Ascending aorta (tissue), 2 donors: ENCODE results near the gene ZNF223. TPM values are rescaled to one million over a fixed set of nuclear protein-coding genes. Genes with fewer than 3 reads are reported as not detected.

Experiments used
- DNase-seq, 2 donors: peaks; one replicate each; pipeline ENCODE4 v3.0.0-alpha.2; 2019; ENCODE audit warnings: low spot score in 2 of 2
- H3K27ac ChIP-seq, 2 donors: fragments of 200-600 bp; sonication (generic); one replicate each; pipeline ENCODE4 v1.5.1; 2016 to 2017; ENCODE audit warnings: mild to moderate bottlenecking in 1 of 2
- H3K27me3 ChIP-seq: fragments of 200-600 bp; sonication (generic); one replicate; pipeline ENCODE4 v1.5.1; 2017
- H3K36me3 ChIP-seq, 2 donors: fragments of 200-600 bp; sonication (generic); one replicate each; pipeline ENCODE4 v1.5.1; 2016
- H3K4me1 ChIP-seq, 2 donors: fragments of 200-600 bp; sonication (generic); one replicate each; pipeline ENCODE4 v1.5.1; 2016 to 2017; ENCODE audit warnings: mild to moderate bottlenecking in 1 of 2
- H3K4me3 ChIP-seq, 2 donors: fragments of 200-600 bp; sonication (generic); one replicate each; pipeline ENCODE4 v1.5.1; 2016 to 2017; ENCODE audit warnings: mild to moderate bottlenecking in 1 of 2
- H3K9me3 ChIP-seq, 2 donors: fragments of 200-600 bp; sonication (generic); one replicate each; pipeline ENCODE4 v1.5.1; 2016
- intact Hi-C: fragments of 100-400 bp; cut with DNase I; formaldehyde crosslinking; loops from one replicate; pipeline ENCODE4 v1.15.1; 2023
- total RNA-seq: library from RNA; depleted of rRNA; stranded (reverse); fragments of >200 nt; gene quantifications from one replicate; pipeline ENCODE4 v1.1.0, GENCODE V29; 2016
- TF ChIP-seq, protein P1 (sequence below), 3 experiments: fragments of 200-600 bp in 2 of 3; fragments of 450-650 bp in 1 of 3; sonication (generic) in 2 of 3; IDR thresholded peaks; one replicate each; pipeline ENCODE4 v1.5.1; 2016 to 2019; ENCODE audit warnings: antibody characterized with exemption in 3 of 3, mild to moderate bottlenecking in 1 of 3, moderate library complexity in 1 of 3

ZNF223 gene
- total RNA-seq: not detected

GRCh38 chr19:44051650-44052402 lies at the start of gene ZNF223:
Gene ZNF223, plus strand, starts transcription at chr19:44052036. Its CDS starts 3,141 bp downstream, at chr19:44055177.
- H3K27me3 ChIP-seq: no peaks in the 10 kb centered on the region
- H3K4me3 ChIP-seq: peak within 1 kb of the TSS; percentile 84 to 86
- peak; percentile 86 to 97 for DNase-seq
- peaks cover 4 to 7% of the 10 kb centered on the region in 2 donors for H3K4me1 ChIP-seq
- intact Hi-C loops: loop anchor here (1.0 to 2.0 kb wide), 9 partner anchors 20 to 160 kb away; partner anchors contain the start of genes ZNF155, ZNF222, ZNF224 and ZNF225
- H3K36me3 ChIP-seq: peaks cover 6 to 17% of the 10 kb centered on the region in 2 donors
- peak within 1 kb of the TSS; percentile 61 to 71 for H3K27ac ChIP-seq
- TF ChIP-seq, protein P1, sequence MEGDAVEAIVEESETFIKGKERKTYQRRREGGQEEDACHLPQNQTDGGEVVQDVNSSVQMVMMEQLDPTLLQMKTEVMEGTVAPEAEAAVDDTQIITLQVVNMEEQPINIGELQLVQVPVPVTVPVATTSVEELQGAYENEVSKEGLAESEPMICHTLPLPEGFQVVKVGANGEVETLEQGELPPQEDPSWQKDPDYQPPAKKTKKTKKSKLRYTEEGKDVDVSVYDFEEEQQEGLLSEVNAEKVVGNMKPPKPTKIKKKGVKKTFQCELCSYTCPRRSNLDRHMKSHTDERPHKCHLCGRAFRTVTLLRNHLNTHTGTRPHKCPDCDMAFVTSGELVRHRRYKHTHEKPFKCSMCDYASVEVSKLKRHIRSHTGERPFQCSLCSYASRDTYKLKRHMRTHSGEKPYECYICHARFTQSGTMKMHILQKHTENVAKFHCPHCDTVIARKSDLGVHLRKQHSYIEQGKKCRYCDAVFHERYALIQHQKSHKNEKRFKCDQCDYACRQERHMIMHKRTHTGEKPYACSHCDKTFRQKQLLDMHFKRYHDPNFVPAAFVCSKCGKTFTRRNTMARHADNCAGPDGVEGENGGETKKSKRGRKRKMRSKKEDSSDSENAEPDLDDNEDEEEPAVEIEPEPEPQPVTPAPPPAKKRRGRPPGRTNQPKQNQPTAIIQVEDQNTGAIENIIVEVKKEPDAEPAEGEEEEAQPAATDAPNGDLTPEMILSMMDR (IDR thresholded peaks at IDR 0.05): no peak
- peaks cover 0 to 12% of the 10 kb centered on the region in 2 donors for H3K9me3 ChIP-seq

DNA sequence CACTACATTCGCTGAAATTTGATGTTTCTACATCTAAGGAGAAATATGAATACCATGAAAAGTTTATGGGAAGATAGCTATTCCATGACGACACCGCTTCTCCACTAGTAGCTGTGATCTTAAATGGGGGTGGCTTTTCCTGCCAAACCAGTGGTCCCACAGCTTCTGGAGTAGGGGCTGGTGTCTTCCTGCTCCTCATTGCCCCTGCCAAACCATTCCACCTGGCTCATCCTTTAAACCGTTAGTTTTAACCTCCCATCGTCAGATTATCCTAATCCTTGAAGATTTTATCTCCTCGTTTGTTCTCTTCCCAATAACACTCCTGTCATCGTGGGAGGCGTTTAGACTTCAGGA lies 49.6 kb upstream of the ZNF223 start:
- DNase-seq: no peak
- Histone ChIP-seq H3K4me3 (peak overlapping the region; percentile 78 to 80), H3K27ac (peak overlapping the region; percentile 53 to 69), H3K27me3 (no peaks in the 10 kb centered on the region), H3K36me3 (peaks cover 7 to 12% of the 10 kb centered on the region in 2 donors), H3K9me3 (peaks cover 14 to 35% of the 10 kb centered on the region in 2 donors), H3K4me1 (peaks cover 0 to 9% of the 10 kb centered on the region in 2 donors)
- TF ChIP-seq, protein P1 (IDR thresholded peaks at IDR 0.05): no peak
- intact Hi-C loops: loop anchor here (1.0 to 5.0 kb wide), 9 partner anchors 18 to 211 kb away; partner anchors contain the start of genes ZNF155, ZNF221, ZNF222 and ZNF225

- peak within 1 kb of the TSS; percentile 53 to 69 for H3K27ac ChIP-seq
Observed at GRCh38 chr19:44002566-44003460, 49.0 kb upstream of the ZNF223 start, which contains the start of gene ZNF230. Gene ZNF230, plus strand, starts transcription at chr19:44002957. Its CDS starts 4,122 bp downstream, at chr19:44007079.

DNA sequence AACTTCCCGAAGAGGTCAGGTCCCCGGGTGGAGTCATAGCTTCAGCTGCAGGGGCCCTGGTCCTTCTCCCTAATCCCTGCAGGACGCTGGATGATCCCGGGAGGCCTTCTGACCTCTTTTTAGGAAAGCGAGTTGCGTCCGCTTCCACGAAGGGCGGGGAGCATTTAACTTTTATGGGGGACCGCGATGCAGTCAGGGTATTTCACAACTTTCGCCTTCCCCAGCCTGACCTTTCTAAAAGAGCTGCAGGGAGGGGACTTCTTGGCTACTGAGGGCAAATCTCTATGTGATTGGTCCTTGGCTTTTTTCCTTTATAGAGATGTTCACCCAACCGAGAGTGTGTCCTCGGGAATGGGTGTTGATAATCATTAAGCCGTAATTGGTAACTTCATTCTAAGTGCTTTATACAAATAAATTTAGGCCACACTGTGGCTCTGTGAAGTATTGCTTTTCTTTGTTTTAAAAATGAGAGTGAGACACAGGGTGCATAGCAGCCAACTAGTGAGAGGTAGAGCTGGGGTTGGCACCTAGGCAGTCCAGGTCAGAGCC lies 48.3 kb upstream of the ZNF223 start:
- Histone ChIP-seq H3K4me3 (peak overlapping the region; percentile 78 to 80), H3K27ac (no peak overlapping the region), H3K36me3 (peaks cover 20 to 26% of the 10 kb centered on the region in 2 donors), H3K4me1 (peaks cover 0 to 9% of the 10 kb centered on the region in 2 donors), H3K27me3 (no peaks in the 10 kb centered on the region), H3K9me3 (peaks cover 14 to 35% of the 10 kb centered on the region in 2 donors)
- TF ChIP-seq, protein P1 (IDR thresholded peaks at IDR 0.05): no peak
- intact Hi-C loops: loop anchor here (1.0 to 5.0 kb wide), 4 partner anchors 69 to 209 kb away; partner anchors contain the start of genes ZNF227, ZNF234, ZNF283 and ZNF284
- DNase-seq: no peak

More at GRCh38 chr19:44002566-44003460, 49.0 kb upstream of the ZNF223 start, which contains the start of gene ZNF230:
- peaks cover 13 to 19% of the 10 kb centered on the region in 2 donors for H3K36me3 ChIP-seq
- peak within 1 kb of the TSS; percentile 78 to 80 for H3K4me3 ChIP-seq
- H3K27me3 ChIP-seq: no peaks in the 10 kb centered on the region
- peaks cover 0 to 9% of the 10 kb centered on the region in 2 donors for H3K4me1 ChIP-seq
- peaks cover 13 to 35% of the 10 kb centered on the region in 2 donors for H3K9me3 ChIP-seq
- TF ChIP-seq, protein P1 (IDR thresholded peaks at IDR 0.05): no peak
- DNase-seq: peak; percentile 76 to 97
- intact Hi-C loops: loop anchor here (1.0 to 5.0 kb wide), 10 partner anchors 19 to 210 kb away; partner anchors contain the start of genes ZNF155, ZNF221, ZNF222 and ZNF225

DNA sequence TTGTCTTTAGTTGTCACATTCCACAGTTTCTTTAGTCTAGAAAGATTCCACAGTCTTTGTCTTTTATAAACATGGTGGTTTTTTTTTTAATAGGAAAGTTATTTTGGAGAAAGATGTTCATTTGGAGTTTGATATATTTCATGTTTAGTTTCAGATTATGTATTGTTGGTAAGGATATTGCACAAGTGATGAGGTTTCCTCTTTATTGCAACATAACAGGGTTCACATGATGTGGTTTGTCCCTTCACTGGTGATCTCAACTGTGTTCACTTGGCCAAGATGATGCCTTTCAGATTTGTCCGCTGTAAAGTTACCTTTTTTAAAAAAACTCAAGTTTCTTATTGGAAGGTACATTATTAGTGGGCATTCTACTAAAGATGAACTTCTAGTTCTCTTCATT lies 45.9 kb upstream of the ZNF223 start:
- intact Hi-C loops: no loop called here
- TF ChIP-seq, protein P1 (IDR thresholded peaks at IDR 0.05): no peak
- Histone ChIP-seq H3K27ac (no peak overlapping the region), H3K27me3 (no peaks in the 10 kb centered on the region), H3K9me3 (peaks cover 26 to 51% of the 10 kb centered on the region in 2 donors), H3K4me3 (no peak overlapping the region), H3K4me1 (peaks cover 0 to 9% of the 10 kb centered on the region in 2 donors), H3K36me3 (peaks cover 44 to 50% of the 10 kb centered on the region in 2 donors)
- no peak for DNase-seq
